ENCODE data around the gene CLDN6. TPM values are rescaled to one million over a fixed set of nuclear protein-coding genes. Genes with fewer than 3 reads are reported as not detected.

The CLDN6 gene
- total and polyA plus RNA-seq, 2 of the 13 experiments (the other 11 are each of a cell fraction or from before 2014, with no cell fraction given), result 5.9 to 7.6 TPM

DNA sequence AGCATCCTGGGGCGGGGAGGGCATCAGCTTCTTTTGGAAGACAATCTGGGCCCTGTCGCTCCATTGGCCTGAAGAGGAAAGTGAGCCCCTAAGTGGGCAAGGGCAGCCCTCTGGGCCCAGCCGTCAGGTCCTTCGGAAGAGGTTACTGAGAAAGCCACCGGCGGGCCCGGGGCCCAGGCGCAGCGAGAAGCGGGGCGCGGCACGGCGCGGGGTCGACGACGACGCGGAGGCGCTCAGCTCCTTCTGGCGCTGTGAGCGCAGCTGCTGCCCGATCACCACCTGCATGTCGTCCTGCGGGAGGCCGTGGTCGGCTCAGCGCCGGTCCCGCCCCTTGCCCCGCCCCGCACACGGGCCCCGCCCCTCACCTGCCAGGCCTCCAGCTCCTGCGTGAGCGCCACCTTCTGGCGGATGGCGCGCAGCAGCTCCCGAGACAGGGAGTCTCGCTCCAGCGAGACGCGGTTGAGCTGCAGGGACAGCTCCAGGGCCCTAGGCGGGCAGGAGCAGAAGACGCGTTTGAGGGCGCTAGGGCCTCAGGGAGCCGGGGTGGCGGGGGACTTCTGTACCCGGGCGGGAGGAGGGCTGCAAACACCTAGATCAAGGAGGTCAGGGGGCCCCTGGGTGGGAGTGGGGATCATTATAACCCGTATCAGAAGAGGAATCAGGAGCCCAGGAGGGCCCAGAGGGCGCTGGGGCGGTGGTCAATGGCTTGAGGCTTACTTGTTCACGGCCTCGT lies 10.2 kb upstream of the CLDN6 start (continued):
- TF ChIP-seq JDP2 (CRISPR knock-in tag; IDR thresholded peaks at IDR 0.05; ENCODE audit: borderline replicate concordance) (no peak), ZMAT3 (CRISPR knock-in tag; conservative IDR thresholded peaks at IDR 0.05) (no peak), ZNF232 (CRISPR knock-in tag; IDR thresholded peaks at IDR 0.05; ENCODE audit: borderline replicate concordance) (no peak), GZF1 (CRISPR knock-in tag; IDR thresholded peaks at IDR 0.05) (no peak), SRSF4 (IDR thresholded peaks at IDR 0.05; ENCODE audit: low read depth, low read length, poor library complexity, severe bottlenecking) (no peak), PHF21A (CRISPR knock-in tag; IDR thresholded peaks at IDR 0.05) (no peak), MTF1 (CRISPR knock-in tag; IDR thresholded peaks at IDR 0.05) (no peak), STAT5B (CRISPR knock-in tag; IDR thresholded peaks at IDR 0.05) (no peak), HNRNPL (IDR thresholded peaks at IDR 0.05; ENCODE audit: low read depth, low read length) (no peak), ZNF772 (CRISPR knock-in tag; IDR thresholded peaks at IDR 0.05) (no peak), HES4 (CRISPR knock-in tag; IDR thresholded peaks at IDR 0.05; ENCODE audit: borderline replicate concordance) (no peak), FOXJ3 (CRISPR knock-in tag; IDR thresholded peaks at IDR 0.05; ENCODE audit: borderline replicate concordance) (no peak), MZF1 (CRISPR knock-in tag; IDR thresholded peaks at IDR 0.05; ENCODE audit: borderline replicate concordance) (no peak), AKAP8 (CRISPR knock-in tag; IDR thresholded peaks at IDR 0.05) (no peak), ATF1 (CRISPR knock-in tag; IDR thresholded peaks at IDR 0.05) (no peak), POLR2A (IDR thresholded peaks at IDR 0.05; ENCODE audit: insufficient read depth in 1 of 2, low read depth in 2 of 2, low read length in 2 of 2) (peak; percentile 23 to 48; a peak in 2 of 4 replicates), GATA4 (IDR thresholded peaks at IDR 0.05; ENCODE audit: borderline replicate concordance, low read depth) (no peak)
- TF ChIP-seq, protein P1, sequence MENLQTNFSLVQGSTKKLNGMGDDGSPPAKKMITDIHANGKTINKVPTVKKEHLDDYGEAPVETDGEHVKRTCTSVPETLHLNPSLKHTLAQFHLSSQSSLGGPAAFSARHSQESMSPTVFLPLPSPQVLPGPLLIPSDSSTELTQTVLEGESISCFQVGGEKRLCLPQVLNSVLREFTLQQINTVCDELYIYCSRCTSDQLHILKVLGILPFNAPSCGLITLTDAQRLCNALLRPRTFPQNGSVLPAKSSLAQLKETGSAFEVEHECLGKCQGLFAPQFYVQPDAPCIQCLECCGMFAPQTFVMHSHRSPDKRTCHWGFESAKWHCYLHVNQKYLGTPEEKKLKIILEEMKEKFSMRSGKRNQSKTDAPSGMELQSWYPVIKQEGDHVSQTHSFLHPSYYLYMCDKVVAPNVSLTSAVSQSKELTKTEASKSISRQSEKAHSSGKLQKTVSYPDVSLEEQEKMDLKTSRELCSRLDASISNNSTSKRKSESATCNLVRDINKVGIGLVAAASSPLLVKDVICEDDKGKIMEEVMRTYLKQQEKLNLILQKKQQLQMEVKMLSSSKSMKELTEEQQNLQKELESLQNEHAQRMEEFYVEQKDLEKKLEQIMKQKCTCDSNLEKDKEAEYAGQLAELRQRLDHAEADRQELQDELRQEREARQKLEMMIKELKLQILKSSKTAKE (CRISPR knock-in tag; IDR thresholded peaks at IDR 0.05; ENCODE audit: borderline replicate concordance), result no peak
- TF ChIP-seq, protein P2, sequence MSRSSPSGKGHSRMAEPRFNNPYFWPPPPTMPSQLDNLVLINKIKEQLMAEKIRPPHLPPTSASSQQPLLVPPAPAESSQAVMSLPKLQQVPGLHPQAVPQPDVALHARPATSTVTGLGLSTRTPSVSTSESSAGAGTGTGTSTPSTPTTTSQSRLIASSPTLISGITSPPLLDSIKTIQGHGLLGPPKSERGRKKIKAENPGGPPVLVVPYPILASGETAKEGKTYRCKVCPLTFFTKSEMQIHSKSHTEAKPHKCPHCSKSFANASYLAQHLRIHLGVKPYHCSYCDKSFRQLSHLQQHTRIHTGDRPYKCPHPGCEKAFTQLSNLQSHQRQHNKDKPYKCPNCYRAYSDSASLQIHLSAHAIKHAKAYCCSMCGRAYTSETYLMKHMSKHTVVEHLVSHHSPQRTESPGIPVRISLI (CRISPR knock-in tag; IDR thresholded peaks at IDR 0.05; ENCODE audit: borderline replicate concordance), result no peak
- TF ChIP-seq, protein P3, sequence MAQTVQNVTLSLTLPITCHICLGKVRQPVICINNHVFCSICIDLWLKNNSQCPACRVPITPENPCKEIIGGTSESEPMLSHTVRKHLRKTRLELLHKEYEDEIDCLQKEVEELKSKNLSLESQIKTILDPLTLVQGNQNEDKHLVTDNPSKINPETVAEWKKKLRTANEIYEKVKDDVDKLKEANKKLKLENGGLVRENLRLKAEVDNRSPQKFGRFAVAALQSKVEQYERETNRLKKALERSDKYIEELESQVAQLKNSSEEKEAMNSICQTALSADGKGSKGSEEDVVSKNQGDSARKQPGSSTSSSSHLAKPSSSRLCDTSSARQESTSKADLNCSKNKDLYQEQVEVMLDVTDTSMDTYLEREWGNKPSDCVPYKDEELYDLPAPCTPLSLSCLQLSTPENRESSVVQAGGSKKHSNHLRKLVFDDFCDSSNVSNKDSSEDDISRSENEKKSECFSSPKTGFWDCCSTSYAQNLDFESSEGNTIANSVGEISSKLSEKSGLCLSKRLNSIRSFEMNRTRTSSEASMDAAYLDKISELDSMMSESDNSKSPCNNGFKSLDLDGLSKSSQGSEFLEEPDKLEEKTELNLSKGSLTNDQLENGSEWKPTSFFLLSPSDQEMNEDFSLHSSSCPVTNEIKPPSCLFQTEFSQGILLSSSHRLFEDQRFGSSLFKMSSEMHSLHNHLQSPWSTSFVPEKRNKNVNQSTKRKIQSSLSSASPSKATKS (CRISPR knock-in tag; IDR thresholded peaks at IDR 0.05), result no peak
- TF ChIP-seq, protein P4, sequence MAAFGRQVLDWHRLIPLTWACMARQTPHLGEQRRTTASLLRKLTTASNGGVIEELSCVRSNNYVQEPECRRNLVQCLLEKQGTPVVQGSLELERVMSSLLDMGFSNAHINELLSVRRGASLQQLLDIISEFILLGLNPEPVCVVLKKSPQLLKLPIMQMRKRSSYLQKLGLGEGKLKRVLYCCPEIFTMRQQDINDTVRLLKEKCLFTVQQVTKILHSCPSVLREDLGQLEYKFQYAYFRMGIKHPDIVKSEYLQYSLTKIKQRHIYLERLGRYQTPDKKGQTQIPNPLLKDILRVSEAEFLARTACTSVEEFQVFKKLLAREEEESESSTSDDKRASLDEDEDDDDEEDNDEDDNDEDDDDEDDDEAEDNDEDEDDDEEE (CRISPR knock-in tag; IDR thresholded peaks at IDR 0.05), result no peak
- TF ChIP-seq, protein P5, sequence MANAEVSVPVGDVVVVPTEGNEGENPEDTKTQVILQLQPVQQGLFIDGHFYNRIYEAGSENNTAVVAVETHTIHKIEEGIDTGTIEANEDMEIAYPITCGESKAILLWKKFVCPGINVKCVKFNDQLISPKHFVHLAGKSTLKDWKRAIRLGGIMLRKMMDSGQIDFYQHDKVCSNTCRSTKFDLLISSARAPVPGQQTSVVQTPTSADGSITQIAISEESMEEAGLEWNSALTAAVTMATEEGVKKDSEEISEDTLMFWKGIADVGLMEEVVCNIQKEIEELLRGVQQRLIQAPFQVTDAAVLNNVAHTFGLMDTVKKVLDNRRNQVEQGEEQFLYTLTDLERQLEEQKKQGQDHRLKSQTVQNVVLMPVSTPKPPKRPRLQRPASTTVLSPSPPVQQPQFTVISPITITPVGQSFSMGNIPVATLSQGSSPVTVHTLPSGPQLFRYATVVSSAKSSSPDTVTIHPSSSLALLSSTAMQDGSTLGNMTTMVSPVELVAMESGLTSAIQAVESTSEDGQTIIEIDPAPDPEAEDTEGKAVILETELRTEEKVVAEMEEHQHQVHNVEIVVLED (CRISPR knock-in tag; IDR thresholded peaks at IDR 0.05; ENCODE audit: borderline replicate concordance), result no peak
